Spinal cord (tissue), 10 donors: ENCODE data around the gene ELP4. TPM values are rescaled to one million over a fixed set of nuclear protein-coding genes. Genes with fewer than 3 reads are reported as not detected.

Experiments
- DNase-seq, 6 donors: peaks; one replicate each; pipeline versions ENCODE4 v3.0.0 to v3.0.0-alpha.2; 2013 to 2015; ENCODE audit warnings: low spot score in 6 of 6, low read depth in 4 of 6
- H3K27ac ChIP-seq: one replicate; pipeline ENCODE4 v1.5.1; 2013; ENCODE audit warnings: low read depth, low read length, control low read depth
- H3K27me3 ChIP-seq: one replicate; pipeline ENCODE4 v1.6.1; 2013; ENCODE audit warnings: low read length; ENCODE audit not compliant: control insufficient read depth, insufficient read depth
- H3K36me3 ChIP-seq: one replicate; pipeline ENCODE4 v1.6.1; 2013; ENCODE audit warnings: low read length; ENCODE audit not compliant: control insufficient read depth, insufficient read depth
- H3K4me1 ChIP-seq: one replicate; pipeline ENCODE4 v1.6.1; 2013; ENCODE audit warnings: low read length; ENCODE audit not compliant: control insufficient read depth, insufficient read depth
- H3K4me3 ChIP-seq: one replicate; pipeline ENCODE4 v1.5.1; 2013; ENCODE audit warnings: low read depth, low read length, control low read depth
- H3K9me3 ChIP-seq: one replicate; pipeline ENCODE4 v1.6.1; 2013; ENCODE audit warnings: low read length; ENCODE audit not compliant: control insufficient read depth, insufficient read depth
- WGBS: methylation state at CpG from one replicate; pipeline ENCODE4 v1.1.5; 2013; ENCODE audit warnings: missing lambda C conversion rate; ENCODE audit not compliant: insufficient coverage; 5-methylcytosine and 5-hydroxymethylcytosine counted together
- polyA plus RNA-seq, 2 donors: library from polyadenylated mRNA; unstranded; fragments of 120-200 nt; gene quantifications; one replicate each; pipeline ENCODE4 v1.2.1, GENCODE V29; 2013; ENCODE audit not compliant: insufficient read length in 2 of 2
- total RNA-seq, 2 donors: library from RNA; depleted of rRNA in 1 of 2; stranded (reverse); fragments of 120-200 nt in 1 of 2; fragments of >200 nt in 1 of 2; gene quantifications; one replicate each; pipeline versions ENCODE4 v1.2.3 to v1.2.4, GENCODE V29; 2013 to 2014
- donor health status: healthy.

The ELP4 gene
- total and polyA plus RNA-seq, 4 donors, result 24.8 to 57.7 (median 36.2) TPM

GRCh38 chr11:31808721-31809540 is 299.4 kb downstream of the ELP4 start:
- Histone ChIP-seq H3K36me3 (peaks cover 24% of the 10 kb centered on the region), H3K4me3 (peak overlapping the region; percentile 50), H3K27ac (peak overlapping the region; percentile 22), H3K27me3 (peaks cover 99% of the 10 kb centered on the region), H3K4me1 (peaks cover 70% of the 10 kb centered on the region), H3K9me3 (no peaks in the 10 kb centered on the region)
- 10% methylated on average over 15 of the region's 21 CpGs for WGBS
- peak in 2 of 6 donors; percentile 6 to 50 for DNase-seq

DNA sequence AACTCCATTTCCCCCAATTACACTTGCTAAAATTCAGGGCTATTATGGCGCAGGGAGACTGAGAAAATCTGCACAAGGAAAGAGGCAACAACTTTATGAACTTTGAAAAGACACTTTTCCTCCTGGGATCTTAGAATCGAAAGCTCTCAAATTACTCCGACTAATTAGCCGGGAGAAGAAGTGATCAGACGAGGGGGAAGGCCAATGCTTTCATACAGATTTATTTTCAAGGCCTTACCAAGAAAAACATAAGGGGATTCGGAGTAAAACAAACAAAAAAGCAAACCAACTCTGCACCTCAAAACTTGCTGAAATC is 299.9 kb downstream of the ELP4 start:
- H3K36me3 ChIP-seq, result peaks cover 20% of the 10 kb centered on the region
- H3K4me1 ChIP-seq, result peaks cover 71% of the 10 kb centered on the region
- no peaks in the 10 kb centered on the region for H3K9me3 ChIP-seq
- peaks cover 99% of the 10 kb centered on the region for H3K27me3 ChIP-seq
- peak overlapping the region; percentile 50 for H3K4me3 ChIP-seq
- peak overlapping the region; percentile 47 for H3K27ac ChIP-seq
- WGBS, result no CpG with 5 or more reads among the region's 6 CpGs
- peak in 1 of 6 donors; percentile 44 for DNase-seq

GRCh38 chr11:31809857-31810778 is 300.6 kb downstream of the ELP4 start:
- peaks cover 99% of the 10 kb centered on the region for H3K27me3 ChIP-seq
- peak in 2 of 6 donors; percentile 64 to 79 for DNase-seq
- H3K9me3 ChIP-seq, result no peaks in the 10 kb centered on the region
- 1% methylated on average over 91 of the region's 91 CpGs for WGBS
- H3K4me1 ChIP-seq, result peaks cover 69% of the 10 kb centered on the region
- peak overlapping the region; percentile 74 for H3K27ac ChIP-seq
- H3K36me3 ChIP-seq, result peaks cover 15% of the 10 kb centered on the region
- H3K4me3 ChIP-seq, result peak overlapping the region; percentile 50

GRCh38 chr11:31810779-31811647 is 301.4 kb downstream of the ELP4 start, which contains the start of gene PAX6:
Gene PAX6, minus strand, starts transcription at chr11:31811322. Its CDS starts 4,911 bp downstream, at chr11:31806411.
- Histone ChIP-seq H3K27me3 (peaks cover 99% of the 10 kb centered on the region), H3K4me3 (peak within 1 kb of the TSS; percentile 50), H3K9me3 (no peaks in the 10 kb centered on the region), H3K36me3 (peaks cover 6% of the 10 kb centered on the region), H3K27ac (peak within 1 kb of the TSS; percentile 74), H3K4me1 (peaks cover 69% of the 10 kb centered on the region)
- peak in 3 of 6 donors; percentile 74 to 97 (median 92) for DNase-seq
- WGBS, result under 1% methylated on average over 38 of the region's 49 CpGs

DNA sequence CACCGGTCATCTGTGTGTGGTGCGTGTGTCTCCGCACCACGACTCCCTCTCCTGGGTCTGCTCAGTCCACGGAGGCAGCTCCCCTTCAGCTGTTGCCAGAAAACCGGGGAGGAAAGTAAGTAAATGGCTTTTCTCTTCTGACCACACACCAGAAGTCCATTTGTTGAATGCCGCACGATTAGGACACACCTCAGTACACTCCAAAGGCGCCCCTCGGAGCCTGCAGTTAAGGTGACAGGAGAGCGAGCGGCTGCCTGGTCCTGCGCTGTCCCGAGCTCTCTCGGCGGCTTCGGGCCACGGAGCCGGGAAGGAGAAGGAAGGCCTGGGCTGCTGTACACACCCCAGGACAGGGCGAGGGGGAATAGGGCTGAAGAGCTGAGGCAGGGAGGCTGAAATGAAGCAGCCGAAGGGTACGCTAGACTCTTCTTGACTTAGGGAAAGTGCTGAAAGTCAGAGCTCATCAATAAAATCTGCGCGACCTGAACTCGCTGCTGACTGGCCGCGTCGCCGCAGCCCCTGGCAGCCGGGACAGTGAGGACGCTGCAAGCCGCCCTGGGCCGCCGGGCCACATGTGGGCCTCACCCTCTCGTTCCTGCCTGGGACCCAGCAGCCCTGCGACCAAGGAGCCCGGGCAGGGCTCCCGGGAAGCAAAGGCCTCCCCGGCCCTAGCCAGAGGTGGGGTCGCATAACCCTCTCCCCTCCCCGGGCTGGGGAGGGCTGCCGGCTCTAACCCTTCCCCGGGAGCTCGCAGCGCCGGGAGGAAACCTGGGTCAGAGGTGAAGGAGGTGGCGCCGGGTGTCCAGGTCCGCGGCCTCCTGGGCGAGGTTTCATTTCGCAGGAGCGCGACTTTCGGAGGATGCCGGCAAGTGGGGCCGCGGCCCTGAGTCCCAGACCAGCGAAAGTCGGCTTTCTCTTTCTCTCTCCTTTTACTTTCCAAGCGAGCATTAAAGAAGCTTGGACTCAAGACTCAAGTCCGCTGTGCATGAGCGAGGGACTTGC is 303.1 kb downstream of the ELP4 start:
- WGBS, result 4% methylated on average over 55 of the region's 63 CpGs
- peak overlapping the region; percentile 74 for H3K27ac ChIP-seq
- no peaks in the 10 kb centered on the region for H3K9me3 ChIP-seq
- peaks cover 2% of the 10 kb centered on the region for H3K36me3 ChIP-seq
- peak in 2 of 6 donors; percentile 54 to 79 for DNase-seq
- H3K4me1 ChIP-seq, result peaks cover 81% of the 10 kb centered on the region
- H3K4me3 ChIP-seq, result peak overlapping the region; percentile 35
- H3K27me3 ChIP-seq, result peaks cover 99% of the 10 kb centered on the region

- WGBS, result 8% methylated on average over 26 of the region's 35 CpGs
- Histone ChIP-seq H3K27ac (peak overlapping the region; percentile 74), H3K9me3 (no peaks in the 10 kb centered on the region), H3K4me1 (peaks cover 90% of the 10 kb centered on the region), H3K4me3 (peak overlapping the region; percentile 35), H3K27me3 (peaks cover 99% of the 10 kb centered on the region), H3K36me3 (peaks cover 2% of the 10 kb centered on the region)
- peak in 2 of 6 donors; percentile 55 to 90 for DNase-seq
Observed at GRCh38 chr11:31813391-31814175, 304.0 kb downstream of the ELP4 start.

DNA sequence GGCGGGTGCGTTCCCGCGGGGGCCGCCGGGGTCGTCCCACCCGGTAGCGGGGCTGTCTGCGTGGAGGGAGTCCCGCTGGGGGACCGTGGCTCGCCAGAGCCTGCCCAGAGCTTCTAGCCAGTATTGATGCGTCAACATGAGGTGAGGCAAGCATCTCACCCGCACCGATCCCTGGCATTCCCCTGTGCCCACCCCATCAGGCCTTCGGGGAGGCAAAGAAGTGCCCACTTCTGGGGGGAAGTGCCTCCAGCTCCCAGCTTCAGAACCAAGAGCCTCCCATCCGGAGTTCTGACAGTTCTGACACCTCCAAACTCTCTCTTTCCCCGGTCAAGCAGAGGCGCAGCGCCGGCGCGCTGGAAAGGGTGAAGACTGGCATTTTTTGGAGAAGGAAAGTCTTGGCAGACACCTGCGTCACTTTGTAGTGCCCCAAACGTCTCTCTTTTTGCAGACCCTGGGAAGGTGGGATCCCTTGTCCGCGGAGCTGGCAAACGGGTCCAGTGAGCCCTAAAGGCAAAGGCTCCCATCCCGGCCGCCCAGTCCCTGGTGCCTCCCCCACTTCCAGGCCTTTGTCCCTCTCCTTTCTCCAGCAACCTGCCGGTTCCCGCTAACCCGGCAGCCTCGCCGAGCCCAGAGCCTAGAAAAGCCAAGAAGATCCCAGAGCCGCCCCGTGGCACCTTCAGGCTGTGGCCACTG is 304.8 kb downstream of the ELP4 start:
- H3K4me1 ChIP-seq, result peaks cover 92% of the 10 kb centered on the region
- peaks cover 4% of the 10 kb centered on the region for H3K36me3 ChIP-seq
- DNase-seq, result peak in 2 of 6 donors; percentile 21 to 71
- H3K9me3 ChIP-seq, result no peaks in the 10 kb centered on the region
- 20% methylated on average over 29 of the region's 38 CpGs for WGBS
- H3K27me3 ChIP-seq, result peaks cover 99% of the 10 kb centered on the region
- H3K27ac ChIP-seq, result peak overlapping the region; percentile 74
- peak overlapping the region; percentile 35 for H3K4me3 ChIP-seq
